GM23338 (cell line): ENCODE measurements around the gene CDK5R2. TPM values are rescaled to one million over a fixed set of nuclear protein-coding genes. Genes with fewer than 3 reads are reported as not detected.

Experiments used
- ATAC-seq: fragments of 200-7000 bp; cut with Tn5 transposase; 3 replicates; pipeline ENCODE4 v1.9.1; 2020
- DNase-seq: peaks from one replicate; pipeline ENCODE4 v3.0.0-alpha.2; 2015; ENCODE audit warnings: low spot score
- H2AFZ ChIP-seq: fragments of 200-600 bp; sonication (generic); 2 replicates; pipeline ENCODE4 v1.8.0; 2016; ENCODE audit warnings: antibody characterized with exemption, mild to moderate bottlenecking, moderate library complexity
- H3F3A ChIP-seq: fragments of 200-600 bp; sonication (generic); replicated peaks from 2 replicates; pipeline ENCODE4 v1.8.0; 2017; ENCODE audit warnings: antibody characterized with exemption, mixed run types, low read depth
- H3K27ac ChIP-seq: fragments of 200-600 bp; sonication (generic); 2 replicates; pipeline ENCODE4 v1.6.1; 2016; ENCODE audit warnings: low read depth
- H3K27me3 ChIP-seq: fragments of 200-600 bp; sonication (generic); 2 replicates; pipeline ENCODE4 v1.8.0; 2016; ENCODE audit warnings: mild to moderate bottlenecking, mixed run types, moderate library complexity; ENCODE audit not compliant: insufficient read depth
- H3K36me3 ChIP-seq: fragments of 200-600 bp; sonication (generic); 2 replicates; pipeline ENCODE4 v1.8.0; 2016; ENCODE audit warnings: mild to moderate bottlenecking; ENCODE audit not compliant: insufficient read depth
- H3K4me1 ChIP-seq: fragments of 200-600 bp; sonication (generic); 2 replicates; pipeline ENCODE4 v1.8.0; 2016; ENCODE audit warnings: mild to moderate bottlenecking, moderate library complexity; ENCODE audit not compliant: insufficient read depth
- H3K4me2 ChIP-seq: fragments of 200-600 bp; sonication (generic); 2 replicates; pipeline ENCODE4 v1.7.1; 2017; ENCODE audit warnings: mixed run types
- H3K4me3 ChIP-seq: fragments of 200-600 bp; sonication (generic); 2 replicates; pipeline ENCODE4 v1.6.1; 2016; ENCODE audit warnings: mixed run types
- H3K79me2 ChIP-seq: fragments of 200-600 bp; sonication (generic); replicated peaks from 2 replicates; pipeline ENCODE4 v1.8.0; 2017; ENCODE audit warnings: mild to moderate bottlenecking; ENCODE audit not compliant: insufficient read depth
- H3K9me2 ChIP-seq: fragments of 200-600 bp; sonication (generic); 2 replicates; pipeline ENCODE4 v1.8.0; 2017; ENCODE audit not compliant: insufficient read depth
- H4K20me1 ChIP-seq: fragments of 200-600 bp; sonication (generic); replicated peaks from 2 replicates; pipeline ENCODE4 v1.8.0; 2017; ENCODE audit warnings: mild to moderate bottlenecking; ENCODE audit not compliant: insufficient read depth
- H3K27ac Mint-ChIP-seq: 2 replicates; pipeline ENCODE4 v1.8.0; 2020; ENCODE audit warnings: inconsistent platforms, mild to moderate bottlenecking, moderate library complexity, mixed read lengths
- H3K27me3 Mint-ChIP-seq: 3 replicates; pipeline ENCODE4 v1.8.0; 2022; ENCODE audit warnings: low read depth, mild to moderate bottlenecking, moderate library complexity, mixed read lengths, inconsistent platforms; ENCODE audit not compliant: insufficient read depth, poor library complexity
- H3K36me3 Mint-ChIP-seq: 3 replicates; pipeline ENCODE4 v1.8.0; 2021; ENCODE audit warnings: low read depth, mild to moderate bottlenecking, inconsistent platforms, moderate library complexity, mixed read lengths
- H3K4me1 Mint-ChIP-seq: 3 replicates; pipeline ENCODE4 v1.8.0; 2020; ENCODE audit warnings: mild to moderate bottlenecking, inconsistent platforms, mixed read lengths
- H3K4me3 Mint-ChIP-seq: 3 replicates; pipeline ENCODE4 v1.8.0; 2021; ENCODE audit warnings: moderate library complexity, mild to moderate bottlenecking, inconsistent platforms, mixed read lengths
- H3K9me3 Mint-ChIP-seq: 3 replicates; pipeline ENCODE4 v1.8.0; 2020; ENCODE audit warnings: moderate library complexity, mild to moderate bottlenecking, inconsistent platforms, mixed read lengths
- CREB1 ChIP-seq: fragments of 250-450 bp; sonication (Bioruptor Pico); IDR thresholded peaks from 2 replicates; pipeline ENCODE4 v1.5.0; 2020; ENCODE audit warnings: low read depth, mild to moderate bottlenecking, moderate library complexity
- CTCF ChIP-seq, 2 experiments: fragments of 200-600 bp in 1 of 2; sonication (generic) in 1 of 2; conservative IDR thresholded peaks; 2 replicates each; pipeline versions ENCODE4 v1.5.1 to v1.6.1; 2016 to 2017; ENCODE audit warnings: antibody characterized with exemption in 2 of 2, low read depth in 2 of 2, mild to moderate bottlenecking in 2 of 2, moderate library complexity in 1 of 2
- EZH2 ChIP-seq: fragments of 200-600 bp; sonication (generic); IDR thresholded peaks from one replicate; pipeline ENCODE4 v1.8.0; 2017; ENCODE audit warnings: antibody characterized with exemption, mild to moderate bottlenecking, low read depth; ENCODE audit not compliant: unreplicated experiment
- EZH2phosphoT487 ChIP-seq: fragments of 200-600 bp; sonication (generic); IDR thresholded peaks from one replicate; pipeline ENCODE4 v1.8.1; 2018; ENCODE audit warnings: antibody characterized with exemption; ENCODE audit not compliant: unreplicated experiment
- JUNB ChIP-seq: IDR thresholded peaks from one replicate; pipeline ENCODE4 v1.6.1; 2016; ENCODE audit warnings: antibody characterized with exemption; ENCODE audit not compliant: unreplicated experiment
- NANOG ChIP-seq: IDR thresholded peaks from 2 replicates; pipeline ENCODE4 v1.6.1; 2016; ENCODE audit warnings: antibody characterized with exemption, borderline replicate concordance
- POLR2AphosphoS5 ChIP-seq: IDR thresholded peaks from 2 replicates; pipeline ENCODE4 v1.6.1; 2016; ENCODE audit warnings: antibody characterized with exemption, low read depth
- REST ChIP-seq: IDR thresholded peaks from one replicate; pipeline ENCODE4 v1.6.1; 2018; ENCODE audit warnings: antibody characterized with exemption; ENCODE audit not compliant: unreplicated experiment
- STAT1 ChIP-seq: IDR thresholded peaks from one replicate; pipeline ENCODE4 v1.6.1; 2016; ENCODE audit warnings: antibody characterized with exemption; ENCODE audit not compliant: unreplicated experiment
- ZNF114 ChIP-seq: fragments of 250-450 bp; sonication (Bioruptor Pico); IDR thresholded peaks from 2 replicates; pipeline ENCODE4 v1.5.0; 2020; ENCODE audit warnings: mild to moderate bottlenecking, moderate library complexity
- ZNF331 ChIP-seq: fragments of 250-450 bp; sonication (Bioruptor Pico); IDR thresholded peaks from 2 replicates; pipeline ENCODE4 v1.5.0; 2020; ENCODE audit warnings: low read depth, mild to moderate bottlenecking, moderate library complexity
- polyA plus RNA-seq: library from polyadenylated mRNA; unstranded; fragments of >200 nt; fragmentation: Nextera tagmentation; extraction: Ambion mirVana; gene quantifications from 2 replicates; pipeline ENCODE4 v1.2.1, GENCODE V29; 2016
- total RNA-seq: library from RNA; depleted of rRNA; stranded (reverse); fragments of >200 nt; shearing (Covaris generic); gene quantifications from 2 replicates; pipeline ENCODE4 v1.2.3, GENCODE V29; 2014
- TF ChIP-seq, protein P1 (sequence below): IDR thresholded peaks from 2 replicates; pipeline ENCODE4 v1.6.1; 2016; ENCODE audit warnings: antibody characterized with exemption

CDK5R2 gene
- total and polyA plus RNA-seq, 2 experiments from 2014 or later: 0.56 TPM; not detected in 1

DNA sequence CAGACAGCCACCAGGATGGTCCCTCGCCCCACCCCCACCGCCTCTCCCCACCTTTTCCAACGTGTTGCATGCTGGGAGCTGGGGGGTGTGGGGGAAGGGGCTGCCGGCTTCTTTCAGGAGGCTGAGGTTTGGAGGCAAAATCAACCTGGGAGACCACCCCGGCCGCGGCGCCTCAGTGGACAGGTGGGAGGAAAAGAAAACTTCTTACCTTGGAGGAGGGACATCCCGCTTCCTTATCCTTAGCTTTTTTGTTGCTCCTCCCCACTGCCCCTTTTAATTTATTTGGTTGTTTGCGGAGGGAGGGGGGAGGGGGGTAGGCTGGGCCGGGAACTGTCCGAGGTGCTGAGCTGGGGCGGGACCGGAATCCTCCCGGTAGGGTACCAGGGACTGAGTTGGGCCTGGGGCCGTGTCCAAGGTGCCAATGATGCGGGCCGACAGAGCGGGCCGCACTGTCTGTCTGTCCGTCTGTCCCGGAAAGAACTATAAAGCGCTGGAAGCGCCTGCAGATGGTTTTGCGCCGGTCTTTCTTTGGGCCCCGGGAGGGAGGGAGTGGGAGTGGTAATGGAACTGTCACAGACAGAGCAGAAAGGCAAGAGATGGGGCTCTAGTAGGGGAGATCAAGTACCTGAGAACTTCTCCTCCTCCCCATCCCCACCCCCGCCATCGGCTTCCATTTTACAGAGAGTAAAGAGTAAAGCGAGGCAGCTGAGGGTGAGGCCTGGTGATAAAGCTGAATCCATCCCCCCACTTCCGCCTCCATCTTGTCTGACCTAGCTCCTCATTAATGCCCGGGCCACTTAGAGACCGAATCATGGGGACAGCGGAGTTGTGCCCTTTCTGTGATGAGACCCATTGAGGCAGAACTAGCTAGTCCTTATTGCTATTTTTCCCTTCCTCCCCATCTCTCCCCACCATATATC is 2.4 kb downstream of the CDK5R2 start (continued):
- TF ChIP-seq, protein P1, sequence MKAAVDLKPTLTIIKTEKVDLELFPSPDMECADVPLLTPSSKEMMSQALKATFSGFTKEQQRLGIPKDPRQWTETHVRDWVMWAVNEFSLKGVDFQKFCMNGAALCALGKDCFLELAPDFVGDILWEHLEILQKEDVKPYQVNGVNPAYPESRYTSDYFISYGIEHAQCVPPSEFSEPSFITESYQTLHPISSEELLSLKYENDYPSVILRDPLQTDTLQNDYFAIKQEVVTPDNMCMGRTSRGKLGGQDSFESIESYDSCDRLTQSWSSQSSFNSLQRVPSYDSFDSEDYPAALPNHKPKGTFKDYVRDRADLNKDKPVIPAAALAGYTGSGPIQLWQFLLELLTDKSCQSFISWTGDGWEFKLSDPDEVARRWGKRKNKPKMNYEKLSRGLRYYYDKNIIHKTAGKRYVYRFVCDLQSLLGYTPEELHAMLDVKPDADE: no peak
- no peak for TF ChIP-seq NANOG

DNA sequence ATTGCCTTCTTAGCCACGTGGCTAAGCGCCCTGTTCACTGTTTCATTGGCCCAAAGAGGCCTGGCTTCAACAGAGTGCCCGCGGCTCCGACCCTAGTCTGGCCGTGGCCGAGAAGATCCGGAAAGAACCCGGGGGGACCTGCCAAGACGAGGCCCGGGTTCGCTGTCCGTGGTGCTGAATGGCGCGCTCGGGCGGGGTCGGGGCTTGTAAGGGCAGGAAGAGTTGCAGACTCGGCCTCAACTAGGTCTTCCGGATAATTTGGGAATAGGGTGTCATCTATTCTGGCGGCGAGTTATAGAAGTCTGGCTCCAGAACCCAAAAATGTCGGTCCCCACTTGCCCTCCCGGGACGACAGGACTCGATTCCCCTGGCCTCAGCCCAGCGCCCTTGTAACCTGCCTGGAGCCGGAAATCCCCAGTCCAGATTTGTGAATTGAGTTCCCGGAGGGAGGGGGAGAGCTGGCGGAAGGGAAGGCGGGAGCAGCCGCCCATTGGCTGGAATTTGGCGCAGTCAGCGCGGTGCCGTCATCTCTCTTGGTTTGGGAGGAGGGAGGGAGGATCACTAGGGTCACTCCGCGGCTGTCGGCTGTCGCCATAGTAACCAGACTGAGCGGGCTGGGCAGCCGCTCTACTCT is 3.5 kb downstream of the CDK5R2 start:
- Histone ChIP-seq H3F3A (peaks cover 8% of the 10 kb centered on the region), H3K4me1 (peaks cover 26% of the 10 kb centered on the region), H3K79me2 (no peaks in the 10 kb centered on the region), H3K4me2 (peak overlapping the region; percentile 84), H3K27me3 (peaks cover 72% of the 10 kb centered on the region), H3K27ac (no peak overlapping the region), H4K20me1 (no peaks in the 10 kb centered on the region; the same call in 1 of the 2 replicates), H2AFZ (no peak overlapping the region), H3K36me3 (no peaks in the 10 kb centered on the region), H3K4me3 (peak overlapping the region; percentile 71), H3K9me2 (no peaks in the 10 kb centered on the region)
- peak; percentile 77 for ATAC-seq
- peak; percentile 98 for DNase-seq
- Mint-ChIP-seq H3K27ac (peak overlapping the region; percentile 93), H3K4me3 (peak overlapping the region; percentile 82), H3K4me1 (peaks cover 32% of the 10 kb centered on the region), H3K9me3 (no peaks in the 10 kb centered on the region), H3K27me3 (peaks cover 54% of the 10 kb centered on the region), H3K36me3 (no peaks in the 10 kb centered on the region; the same call in 2 of the 3 replicates)
- TF ChIP-seq REST (peak; percentile 98), ZNF331 (CRISPR knock-in tag) (no peak), NANOG (no peak), STAT1 (no peak), JUNB (no peak), ZNF114 (peak; percentile 90), CREB1 (peak; percentile 59), POLR2AphosphoS5 (no peak), CTCF (conservative IDR thresholded peaks at IDR 0.05; ENCODE audit: low read depth in 2 of 2) (no peak), EZH2 (no peak), EZH2phosphoT487 (no peak)
- TF ChIP-seq, protein P1: peak; percentile 59
